Neuron (in vitro differentiated cells): ENCODE data around the gene IRF2BP2.

Experiments
- H2AFZ ChIP-seq: one replicate; pipeline ENCODE4 v1.6.1; 2013; ENCODE audit warnings: low read depth, mild to moderate bottlenecking, inconsistent platforms, low read length, moderate library complexity
- H3K27me3 ChIP-seq: one replicate; pipeline ENCODE4 v1.6.1; 2013; ENCODE audit warnings: low read length; ENCODE audit not compliant: insufficient read depth
- H3K36me3 ChIP-seq: one replicate; pipeline ENCODE4 v1.6.1; 2013; ENCODE audit warnings: low read length; ENCODE audit not compliant: insufficient read depth
- H3K4me1 ChIP-seq: one replicate; pipeline ENCODE4 v1.6.1; 2013; ENCODE audit warnings: low read length; ENCODE audit not compliant: insufficient read depth
- H3K4me3 ChIP-seq: 2 replicates; pipeline ENCODE4 v1.5.1; 2013; ENCODE audit warnings: mild to moderate bottlenecking, low read length, moderate library complexity
- H3K9me3 ChIP-seq: one replicate; pipeline ENCODE4 v1.6.1; 2013; ENCODE audit warnings: low read length

IRF2BP2 gene

DNA sequence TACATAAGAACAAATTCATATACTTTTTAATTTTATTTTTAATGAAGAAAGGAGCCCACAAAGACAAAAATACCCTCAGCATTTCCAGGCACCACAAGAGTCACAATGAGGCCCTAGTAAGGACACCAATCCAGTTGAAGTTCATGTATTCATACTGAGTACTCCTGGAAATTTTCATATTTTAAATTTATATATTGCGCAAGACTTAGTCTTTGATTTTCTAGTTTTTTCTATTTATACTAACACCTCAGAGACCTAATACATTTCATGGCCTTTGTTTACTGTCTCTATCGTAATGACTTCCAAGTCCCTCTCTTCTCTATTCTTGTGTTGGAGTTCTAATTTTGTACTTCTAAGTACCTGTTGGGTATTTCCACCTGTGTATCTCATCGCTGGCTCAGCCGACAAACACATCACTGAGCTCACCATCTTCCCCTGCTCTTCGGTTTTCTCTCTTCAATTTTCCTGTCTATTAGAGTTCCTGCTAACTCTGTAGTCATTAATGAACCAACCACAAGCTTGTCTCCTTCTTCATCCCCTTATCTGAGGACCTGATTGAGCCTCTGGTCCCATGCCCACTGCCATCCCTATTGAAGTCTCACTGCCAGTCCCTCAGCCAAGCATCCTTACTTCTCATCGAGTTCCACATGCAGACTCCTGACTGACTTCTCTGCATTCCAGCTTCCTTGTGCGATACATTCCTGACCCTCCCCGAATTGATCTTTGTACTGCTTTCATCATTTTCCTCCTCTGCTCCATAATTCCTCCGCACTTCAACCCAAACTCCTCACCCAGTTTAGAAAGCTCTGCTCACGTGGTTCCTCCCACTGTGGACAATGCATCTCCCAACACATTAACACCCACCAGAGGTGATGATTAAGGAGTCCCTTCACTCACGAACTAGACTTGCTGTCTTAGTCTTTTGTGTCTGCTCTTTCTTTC is 17.3 kb upstream of the IRF2BP2 start:
- no peak overlapping the region for H3K4me3 ChIP-seq
- H3K4me1 ChIP-seq = peaks cover 7% of the 10 kb centered on the region
- H2AFZ ChIP-seq = no peak overlapping the region

GRCh38 chr1:234626391-234626790 is 16.4 kb upstream of the IRF2BP2 start:
- Histone ChIP-seq H3K4me1 (no peaks in the 10 kb centered on the region), H3K27me3 (no peaks in the 10 kb centered on the region), H2AFZ (no peak overlapping the region), H3K36me3 (no peaks in the 10 kb centered on the region), H3K4me3 (no peak overlapping the region), H3K9me3 (no peaks in the 10 kb centered on the region)

More for the DNA sequence above, 17.3 kb upstream of the IRF2BP2 start:
- H3K36me3 ChIP-seq = no peaks in the 10 kb centered on the region
- H3K27me3 ChIP-seq = no peaks in the 10 kb centered on the region
- H3K9me3 ChIP-seq = no peaks in the 10 kb centered on the region

DNA sequence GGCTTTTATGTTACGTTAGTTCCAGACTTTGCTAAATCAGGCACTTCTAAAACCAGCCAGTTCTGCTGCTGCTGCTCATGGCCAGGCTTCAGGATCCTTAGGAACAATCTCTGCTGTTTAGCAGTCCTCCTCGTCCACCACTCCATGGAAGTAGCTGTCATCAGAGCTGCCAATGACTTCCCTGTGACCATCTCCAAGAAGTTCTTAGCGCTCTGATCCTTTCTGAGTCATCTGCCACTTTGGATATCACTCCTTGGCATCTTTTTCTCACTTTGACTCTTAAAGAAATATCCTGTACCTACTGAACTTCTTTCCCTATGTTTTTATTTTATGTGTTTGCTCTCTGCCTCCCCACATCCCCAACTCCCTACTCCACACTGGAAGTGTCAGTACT is 14.7 kb upstream of the IRF2BP2 start:
- H3K36me3 ChIP-seq = no peaks in the 10 kb centered on the region
- H2AFZ ChIP-seq = no peak overlapping the region
- no peaks in the 10 kb centered on the region for H3K9me3 ChIP-seq
- no peaks in the 10 kb centered on the region for H3K27me3 ChIP-seq
- no peak overlapping the region for H3K4me3 ChIP-seq
- no peaks in the 10 kb centered on the region for H3K4me1 ChIP-seq

DNA sequence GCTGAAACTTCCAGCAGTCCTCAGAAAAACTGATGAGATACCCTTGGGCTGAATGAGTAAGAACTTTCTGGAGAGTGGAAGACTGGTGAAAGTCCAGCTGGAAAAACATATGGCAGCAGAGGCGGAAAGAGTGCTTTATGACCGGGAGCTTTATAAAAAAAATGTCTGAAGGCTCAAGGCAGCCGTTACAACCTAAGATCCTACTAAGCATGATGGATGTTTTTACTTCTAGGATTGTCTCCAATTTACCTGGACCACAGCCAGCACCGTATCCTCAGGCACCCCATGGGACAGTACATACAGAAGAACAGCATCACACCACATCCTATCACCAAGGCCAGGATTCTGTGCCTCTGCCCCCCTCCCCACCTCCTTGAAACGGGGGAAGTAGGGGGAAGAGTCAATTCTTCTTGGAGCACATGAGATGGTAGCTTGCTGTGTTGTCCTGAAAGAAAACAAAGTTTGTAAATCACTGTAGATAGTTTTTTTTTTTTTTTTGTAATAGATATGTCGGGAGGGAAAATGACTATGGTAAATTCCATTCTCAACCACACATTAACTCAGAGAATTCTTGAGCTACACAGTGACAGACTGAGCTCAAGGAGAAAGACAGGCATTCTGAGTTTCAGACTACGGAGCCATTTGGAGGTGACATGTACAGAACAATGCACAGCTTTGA is 11.8 kb upstream of the IRF2BP2 start:
- H2AFZ ChIP-seq = no peak overlapping the region
- no peak overlapping the region for H3K4me3 ChIP-seq
- peaks cover 15% of the 10 kb centered on the region for H3K4me1 ChIP-seq
- H3K36me3 ChIP-seq = no peaks in the 10 kb centered on the region
- H3K9me3 ChIP-seq = no peaks in the 10 kb centered on the region
- no peaks in the 10 kb centered on the region for H3K27me3 ChIP-seq

DNA sequence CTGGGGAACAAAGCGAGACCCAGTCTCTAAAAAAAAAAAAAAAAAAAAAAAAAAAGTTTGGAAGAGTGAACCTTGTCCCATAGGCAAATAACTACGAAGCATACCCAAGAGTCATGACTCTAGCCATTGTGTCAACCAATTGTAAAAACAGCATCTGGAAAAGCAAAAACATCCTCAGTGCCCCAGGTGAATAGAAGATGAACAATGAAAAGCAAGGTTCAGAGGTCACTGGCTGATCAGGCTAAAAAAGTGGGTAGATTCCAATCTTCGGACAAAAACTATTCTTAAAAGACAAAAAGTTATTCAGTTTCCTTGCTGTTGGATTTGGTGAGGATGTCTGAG is 11.1 kb upstream of the IRF2BP2 start:
- Histone ChIP-seq H2AFZ (no peak overlapping the region), H3K4me1 (peaks cover 15% of the 10 kb centered on the region), H3K36me3 (no peaks in the 10 kb centered on the region), H3K4me3 (no peak overlapping the region), H3K9me3 (no peaks in the 10 kb centered on the region), H3K27me3 (no peaks in the 10 kb centered on the region)

- H3K9me3 ChIP-seq = no peaks in the 10 kb centered on the region
- H3K4me3 ChIP-seq = no peak overlapping the region
- peaks cover 15% of the 10 kb centered on the region for H3K4me1 ChIP-seq
- H3K27me3 ChIP-seq = no peaks in the 10 kb centered on the region
- H3K36me3 ChIP-seq = no peaks in the 10 kb centered on the region
- H2AFZ ChIP-seq = no peak overlapping the region
These were observed 10.5 kb upstream of the IRF2BP2 start for GRCh38 chr1:234620272-234621126.

GRCh38 chr1:234619794-234620247 is 9.8 kb upstream of the IRF2BP2 start:
- Histone ChIP-seq H3K27me3 (no peaks in the 10 kb centered on the region), H3K4me3 (no peak overlapping the region), H2AFZ (no peak overlapping the region), H3K36me3 (no peaks in the 10 kb centered on the region), H3K4me1 (peaks cover 15% of the 10 kb centered on the region), H3K9me3 (no peaks in the 10 kb centered on the region)

DNA sequence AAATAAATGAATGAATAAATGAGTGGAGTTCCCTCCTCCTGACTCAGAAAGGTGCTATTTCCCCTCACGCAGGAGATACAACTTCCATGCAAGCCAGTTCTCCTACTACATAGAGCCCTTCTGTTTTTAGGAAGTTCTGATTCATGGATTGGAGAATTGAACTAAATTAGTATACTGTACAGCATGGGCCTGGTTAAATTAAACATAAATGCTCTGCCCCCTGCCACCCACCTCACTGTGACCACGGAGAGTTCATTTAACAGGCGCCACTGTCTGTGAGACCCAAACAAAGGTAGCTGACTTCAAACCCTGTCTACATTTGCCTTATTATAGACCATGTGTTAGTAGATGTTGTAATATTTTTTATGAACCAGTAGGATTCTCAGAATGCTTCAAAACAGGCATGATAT is 9.1 kb upstream of the IRF2BP2 start:
- no peak overlapping the region for H3K4me3 ChIP-seq
- peaks cover 22% of the 10 kb centered on the region for H3K4me1 ChIP-seq
- no peaks in the 10 kb centered on the region for H3K36me3 ChIP-seq
- H3K9me3 ChIP-seq = no peaks in the 10 kb centered on the region
- no peaks in the 10 kb centered on the region for H3K27me3 ChIP-seq
- H2AFZ ChIP-seq = peak overlapping the region; percentile 49

DNA sequence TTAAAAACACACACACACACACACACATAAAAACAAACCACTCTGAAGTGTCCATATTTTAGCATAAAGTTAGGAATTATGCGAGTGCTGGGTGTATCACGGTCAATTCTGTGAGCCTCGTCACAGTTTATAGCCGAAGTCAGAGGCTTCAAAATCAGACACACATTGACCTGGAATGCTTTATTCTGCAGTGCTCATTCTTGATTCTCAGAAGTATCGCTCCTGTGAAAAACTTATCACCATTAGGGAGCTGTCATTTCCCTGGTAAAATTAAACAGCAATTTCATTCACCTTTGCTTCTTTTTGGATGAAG is 8.7 kb upstream of the IRF2BP2 start:
- Histone ChIP-seq H2AFZ (peak overlapping the region; percentile 49), H3K9me3 (no peaks in the 10 kb centered on the region), H3K4me1 (peaks cover 26% of the 10 kb centered on the region), H3K4me3 (no peak overlapping the region), H3K36me3 (no peaks in the 10 kb centered on the region), H3K27me3 (no peaks in the 10 kb centered on the region)

DNA sequence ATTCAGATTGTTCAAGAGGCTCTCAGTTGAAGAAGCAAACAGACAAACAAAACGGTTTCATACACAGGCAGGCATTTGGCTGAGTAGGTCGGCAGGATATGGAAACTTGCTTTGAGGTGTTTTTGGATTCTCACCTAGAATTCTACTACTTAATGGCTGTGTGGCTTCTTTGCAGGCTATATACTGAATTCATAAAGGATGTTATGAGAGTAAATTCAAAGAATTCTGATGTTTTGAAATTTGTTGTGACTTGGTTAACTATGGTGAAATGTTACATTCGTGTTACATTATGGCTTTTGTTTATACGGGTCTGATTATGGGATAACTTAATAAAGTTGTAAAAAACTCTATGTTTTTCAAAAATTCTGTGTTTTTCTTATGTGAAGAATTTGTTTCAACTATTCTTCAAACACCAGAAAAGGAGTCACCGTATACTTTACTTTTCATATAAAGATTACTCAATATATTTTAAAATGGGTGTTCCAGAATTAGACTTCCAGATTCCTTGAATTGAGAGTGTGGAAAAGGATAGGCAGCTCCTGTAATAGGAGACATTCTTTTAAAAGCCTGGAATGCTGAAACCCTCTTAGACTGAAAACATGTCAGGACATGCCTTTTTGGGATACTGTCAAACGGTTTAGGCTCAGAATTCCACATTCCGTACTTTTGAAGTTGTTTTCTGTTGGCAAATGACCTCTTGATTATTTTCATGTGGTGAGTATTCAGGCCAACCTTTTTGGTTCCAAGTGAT is 8.2 kb upstream of the IRF2BP2 start:
- no peak overlapping the region for H3K4me3 ChIP-seq
- H3K9me3 ChIP-seq = no peaks in the 10 kb centered on the region
- H2AFZ ChIP-seq = peak overlapping the region; percentile 49
- H3K4me1 ChIP-seq = peaks cover 31% of the 10 kb centered on the region
- no peaks in the 10 kb centered on the region for H3K36me3 ChIP-seq
- no peaks in the 10 kb centered on the region for H3K27me3 ChIP-seq

- Histone ChIP-seq H3K4me1 (peaks cover 38% of the 10 kb centered on the region), H3K4me3 (no peak overlapping the region)
These were observed 7.4 kb upstream of the IRF2BP2 start for GRCh38 chr1:234617131-234617985.

DNA sequence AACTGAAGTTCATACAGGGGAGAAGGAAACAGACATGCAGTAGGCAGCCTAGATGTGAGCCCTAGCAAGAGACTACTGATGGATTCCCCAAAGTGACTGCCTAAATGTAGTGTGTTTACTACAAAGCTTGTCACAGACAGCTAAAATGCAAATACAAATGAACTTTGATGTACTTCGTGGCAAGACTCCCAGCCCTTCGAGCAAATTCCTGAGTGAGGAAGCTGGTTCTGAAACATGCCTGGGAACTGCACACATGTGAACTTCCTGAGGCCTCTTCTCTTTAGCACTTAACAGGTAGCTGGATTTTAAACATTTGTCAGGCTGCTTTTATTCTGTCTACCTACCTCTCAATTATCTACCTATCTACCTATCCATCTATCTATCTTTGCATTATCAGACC is 6.7 kb upstream of the IRF2BP2 start:
- peaks cover 45% of the 10 kb centered on the region for H3K4me1 ChIP-seq
- H3K4me3 ChIP-seq = no peak overlapping the region

More at GRCh38 chr1:234617131-234617985, 7.4 kb upstream of the IRF2BP2 start:
- Histone ChIP-seq H3K36me3 (no peaks in the 10 kb centered on the region), H3K9me3 (no peaks in the 10 kb centered on the region), H2AFZ (no peak overlapping the region), H3K27me3 (no peaks in the 10 kb centered on the region)

More for the DNA sequence above, 6.7 kb upstream of the IRF2BP2 start:
- Histone ChIP-seq H3K36me3 (no peaks in the 10 kb centered on the region), H3K27me3 (no peaks in the 10 kb centered on the region), H2AFZ (no peak overlapping the region), H3K9me3 (no peaks in the 10 kb centered on the region)
